SK-N-SH treated with all-trans-retinoic acid at 6 μM for 48 hours (cell line): Measurements from ENCODE around the gene CCSER1.

Experiments
- ATAC-seq: fragments of 200-7000 bp; cut with Tn5 transposase; 3 replicates; pipeline ENCODE4 v1.9.1; 2020; ENCODE audit warnings: mild to moderate bottlenecking, moderate library complexity
- ARNTL ChIP-seq: fragments of 450-650 bp; formaldehyde crosslinking; IDR thresholded peaks from 2 replicates; pipeline ENCODE4 v1.5.0; 2020; ENCODE audit warnings: low read depth, mild to moderate bottlenecking, moderate library complexity, borderline replicate concordance
- BACH2 ChIP-seq: fragments of 250-450 bp; sonication (Bioruptor Pico); IDR thresholded peaks from 2 replicates; pipeline ENCODE4 v1.9.0; 2021; ENCODE audit warnings: mild to moderate bottlenecking, borderline replicate concordance
- CSDC2 ChIP-seq: fragments of 250-450 bp; sonication (Bioruptor Pico); IDR thresholded peaks from 2 replicates; pipeline ENCODE4 v1.5.0; 2020; ENCODE audit warnings: mild to moderate bottlenecking, moderate library complexity
- ESRRG ChIP-seq: fragments of 250-450 bp; sonication (Bioruptor Pico); IDR thresholded peaks from 2 replicates; pipeline ENCODE4 v1.6.1; 2021; ENCODE audit warnings: mild to moderate bottlenecking
- GLIS3 ChIP-seq: fragments of 250-450 bp; sonication (Bioruptor Pico); IDR thresholded peaks from 2 replicates; pipeline ENCODE4 v1.5.0; 2020; ENCODE audit warnings: mild to moderate bottlenecking, moderate library complexity
- ISL1 ChIP-seq: fragments of 250-450 bp; sonication (Bioruptor Pico); IDR thresholded peaks from 2 replicates; pipeline ENCODE4 v2.1.2; 2022; ENCODE audit warnings: mild to moderate bottlenecking, moderate library complexity
- RARB ChIP-seq: fragments of 250-450 bp; sonication (Bioruptor Pico); IDR thresholded peaks from 2 replicates; pipeline ENCODE4 v1.8.0; 2021; ENCODE audit warnings: mild to moderate bottlenecking, moderate library complexity
- TOX ChIP-seq: fragments of 250-450 bp; sonication (Bioruptor Pico); IDR thresholded peaks from 2 replicates; pipeline ENCODE4 v1.8.0; 2021; ENCODE audit warnings: mild to moderate bottlenecking, moderate library complexity, borderline replicate concordance
- ZC3H10 ChIP-seq: fragments of 250-450 bp; sonication (Bioruptor Pico); IDR thresholded peaks from 2 replicates; pipeline ENCODE4 v1.5.1; 2021; ENCODE audit warnings: mild to moderate bottlenecking, moderate library complexity
- ZFP3 ChIP-seq: fragments of 250-450 bp; sonication (Bioruptor Pico); IDR thresholded peaks from 2 replicates; pipeline ENCODE4 v1.5.0; 2020; ENCODE audit warnings: mild to moderate bottlenecking, moderate library complexity
- ZFP30 ChIP-seq: fragments of 450-650 bp; formaldehyde crosslinking; IDR thresholded peaks from 2 replicates; pipeline ENCODE4 v1.5.0; 2022; ENCODE audit warnings: mild to moderate bottlenecking, moderate library complexity
- ZNF565 ChIP-seq: fragments of 450-650 bp; formaldehyde crosslinking; conservative IDR thresholded peaks from 2 replicates; pipeline ENCODE4 v1.5.0; 2020; ENCODE audit warnings: low read depth, mild to moderate bottlenecking, moderate library complexity
- ZNF70 ChIP-seq: fragments of 450-650 bp; formaldehyde crosslinking; IDR thresholded peaks from 2 replicates; pipeline ENCODE4 v1.5.0; 2020; ENCODE audit warnings: mild to moderate bottlenecking, moderate library complexity
- ZNF8 ChIP-seq: fragments of 450-650 bp; formaldehyde crosslinking; IDR thresholded peaks from 2 replicates; pipeline ENCODE4 v1.5.0; 2020; ENCODE audit warnings: mild to moderate bottlenecking, moderate library complexity
- TF ChIP-seq, protein P1 (sequence below): fragments of 250-450 bp; sonication (Bioruptor Pico); IDR thresholded peaks from 2 replicates; pipeline ENCODE4 v1.5.1; 2020; ENCODE audit warnings: low read depth, mild to moderate bottlenecking, moderate library complexity
- TF ChIP-seq, protein P2 (sequence below): fragments of 250-450 bp; sonication (Bioruptor Pico); IDR thresholded peaks from 2 replicates; pipeline ENCODE4 v1.8.0; 2021; ENCODE audit warnings: low read depth, mild to moderate bottlenecking, moderate library complexity, borderline replicate concordance
- TF ChIP-seq, protein P3 (sequence below): fragments of 250-450 bp; sonication (Bioruptor Pico); IDR thresholded peaks from 2 replicates; pipeline ENCODE4 v1.5.1; 2021; ENCODE audit warnings: mild to moderate bottlenecking, moderate library complexity
- TF ChIP-seq, protein P4 (sequence below): fragments of 250-450 bp; sonication (Bioruptor Pico); IDR thresholded peaks from 2 replicates; pipeline ENCODE4 v1.5.0; 2020; ENCODE audit warnings: mild to moderate bottlenecking, moderate library complexity

Gene CCSER1

DNA sequence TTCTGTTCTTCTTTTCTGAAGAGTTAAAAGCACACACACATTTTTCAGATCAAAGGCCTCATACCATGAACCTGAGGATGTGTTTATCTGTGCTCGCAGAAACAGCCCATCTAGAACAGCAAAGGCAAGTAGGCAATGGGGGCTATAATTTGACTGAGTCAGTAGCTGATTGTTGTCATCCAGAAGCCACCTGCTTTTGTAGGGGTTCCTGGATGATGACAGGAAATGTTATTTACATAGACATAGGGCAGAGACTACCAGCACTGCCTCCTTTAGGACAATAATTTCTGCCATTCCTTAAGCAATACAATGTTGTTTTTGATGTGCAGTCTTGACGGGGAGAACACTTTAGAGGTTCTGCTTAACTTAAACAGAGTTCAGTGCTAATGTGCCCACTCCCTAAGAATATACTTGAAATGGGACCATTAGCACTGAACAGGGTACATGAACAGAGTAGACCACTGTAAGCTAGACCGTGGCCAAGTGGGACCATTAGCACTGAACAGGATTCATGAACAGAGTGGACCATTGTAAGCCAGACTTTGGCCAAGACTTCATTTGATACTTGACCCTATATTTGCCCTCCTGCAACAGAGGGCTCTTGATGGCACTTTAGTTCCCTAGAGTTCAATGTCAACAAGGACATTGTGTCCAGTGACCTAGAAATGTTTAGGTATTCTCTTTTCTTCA lies 42.8 kb upstream of the CCSER1 start (continued):
- TF ChIP-seq, protein P1, sequence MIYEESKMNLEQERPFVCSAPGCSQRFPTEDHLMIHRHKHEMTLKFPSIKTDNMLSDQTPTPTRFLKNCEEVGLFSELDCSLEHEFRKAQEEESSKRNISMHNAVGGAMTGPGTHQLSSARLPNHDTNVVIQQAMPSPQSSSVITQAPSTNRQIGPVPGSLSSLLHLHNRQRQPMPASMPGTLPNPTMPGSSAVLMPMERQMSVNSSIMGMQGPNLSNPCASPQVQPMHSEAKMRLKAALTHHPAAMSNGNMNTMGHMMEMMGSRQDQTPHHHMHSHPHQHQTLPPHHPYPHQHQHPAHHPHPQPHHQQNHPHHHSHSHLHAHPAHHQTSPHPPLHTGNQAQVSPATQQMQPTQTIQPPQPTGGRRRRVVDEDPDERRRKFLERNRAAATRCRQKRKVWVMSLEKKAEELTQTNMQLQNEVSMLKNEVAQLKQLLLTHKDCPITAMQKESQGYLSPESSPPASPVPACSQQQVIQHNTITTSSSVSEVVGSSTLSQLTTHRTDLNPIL (CRISPR knock-in tag) = no peak
- no peak for TF ChIP-seq ZNF8 (CRISPR knock-in tag)
- no peak for TF ChIP-seq BACH2 (CRISPR knock-in tag)
- no peak for TF ChIP-seq ZFP3 (CRISPR knock-in tag)
- TF ChIP-seq, protein P2, sequence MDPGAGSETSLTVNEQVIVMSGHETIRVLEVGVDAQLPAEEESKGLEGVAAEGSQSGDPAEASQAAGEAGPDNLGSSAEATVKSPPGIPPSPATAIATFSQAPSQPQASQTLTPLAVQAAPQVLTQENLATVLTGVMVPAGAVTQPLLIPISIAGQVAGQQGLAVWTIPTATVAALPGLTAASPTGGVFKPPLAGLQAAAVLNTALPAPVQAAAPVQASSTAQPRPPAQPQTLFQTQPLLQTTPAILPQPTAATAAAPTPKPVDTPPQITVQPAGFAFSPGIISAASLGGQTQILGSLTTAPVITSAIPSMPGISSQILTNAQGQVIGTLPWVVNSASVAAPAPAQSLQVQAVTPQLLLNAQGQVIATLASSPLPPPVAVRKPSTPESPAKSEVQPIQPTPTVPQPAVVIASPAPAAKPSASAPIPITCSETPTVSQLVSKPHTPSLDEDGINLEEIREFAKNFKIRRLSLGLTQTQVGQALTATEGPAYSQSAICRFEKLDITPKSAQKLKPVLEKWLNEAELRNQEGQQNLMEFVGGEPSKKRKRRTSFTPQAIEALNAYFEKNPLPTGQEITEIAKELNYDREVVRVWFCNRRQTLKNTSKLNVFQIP (CRISPR knock-in tag) = no peak
- no peak for TF ChIP-seq ZC3H10 (CRISPR knock-in tag)
- TF ChIP-seq TOX (CRISPR knock-in tag) = no peak
- no peak for TF ChIP-seq ZNF70 (CRISPR knock-in tag)
- TF ChIP-seq ZNF565 (CRISPR knock-in tag) = no peak
- no peak for TF ChIP-seq ZFP30 (CRISPR knock-in tag)
- no peak for TF ChIP-seq ARNTL (CRISPR knock-in tag)
- TF ChIP-seq, all 23 proteins: peak for 0

DNA sequence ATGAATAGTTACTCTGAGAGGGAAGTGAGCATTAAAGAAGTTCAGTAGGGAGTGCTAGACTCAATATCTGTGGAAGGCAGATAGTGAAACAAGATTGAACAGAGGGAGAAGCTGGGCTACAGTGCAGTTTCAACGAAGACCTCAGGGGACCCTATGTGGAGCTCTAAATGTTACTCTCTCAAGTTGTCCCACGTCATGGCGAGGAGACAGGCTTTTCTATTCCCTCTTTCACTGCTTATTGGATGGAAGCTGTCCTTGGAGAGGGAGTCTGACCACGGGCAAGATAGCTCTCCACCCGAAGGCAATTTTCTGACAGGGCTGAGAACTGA lies 42.3 kb upstream of the CCSER1 start:
- no peak for ATAC-seq
- TF ChIP-seq ZNF8 (CRISPR knock-in tag) (no peak), GLIS3 (CRISPR knock-in tag) (no peak), ZFP30 (CRISPR knock-in tag) (no peak), ISL1 (CRISPR knock-in tag) (no peak), ARNTL (CRISPR knock-in tag) (no peak), ZC3H10 (CRISPR knock-in tag) (no peak)
- TF ChIP-seq, protein P3, sequence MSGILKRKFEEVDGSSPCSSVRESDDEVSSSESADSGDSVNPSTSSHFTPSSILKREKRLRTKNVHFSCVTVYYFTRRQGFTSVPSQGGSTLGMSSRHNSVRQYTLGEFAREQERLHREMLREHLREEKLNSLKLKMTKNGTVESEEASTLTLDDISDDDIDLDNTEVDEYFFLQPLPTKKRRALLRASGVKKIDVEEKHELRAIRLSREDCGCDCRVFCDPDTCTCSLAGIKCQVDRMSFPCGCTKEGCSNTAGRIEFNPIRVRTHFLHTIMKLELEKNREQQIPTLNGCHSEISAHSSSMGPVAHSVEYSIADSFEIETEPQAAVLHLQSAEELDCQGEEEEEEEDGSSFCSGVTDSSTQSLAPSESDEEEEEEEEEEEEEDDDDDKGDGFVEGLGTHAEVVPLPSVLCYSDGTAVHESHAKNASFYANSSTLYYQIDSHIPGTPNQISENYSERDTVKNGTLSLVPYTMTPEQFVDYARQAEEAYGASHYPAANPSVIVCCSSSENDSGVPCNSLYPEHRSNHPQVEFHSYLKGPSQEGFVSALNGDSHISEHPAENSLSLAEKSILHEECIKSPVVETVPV (CRISPR knock-in tag) = no peak
- TF ChIP-seq, protein P4, sequence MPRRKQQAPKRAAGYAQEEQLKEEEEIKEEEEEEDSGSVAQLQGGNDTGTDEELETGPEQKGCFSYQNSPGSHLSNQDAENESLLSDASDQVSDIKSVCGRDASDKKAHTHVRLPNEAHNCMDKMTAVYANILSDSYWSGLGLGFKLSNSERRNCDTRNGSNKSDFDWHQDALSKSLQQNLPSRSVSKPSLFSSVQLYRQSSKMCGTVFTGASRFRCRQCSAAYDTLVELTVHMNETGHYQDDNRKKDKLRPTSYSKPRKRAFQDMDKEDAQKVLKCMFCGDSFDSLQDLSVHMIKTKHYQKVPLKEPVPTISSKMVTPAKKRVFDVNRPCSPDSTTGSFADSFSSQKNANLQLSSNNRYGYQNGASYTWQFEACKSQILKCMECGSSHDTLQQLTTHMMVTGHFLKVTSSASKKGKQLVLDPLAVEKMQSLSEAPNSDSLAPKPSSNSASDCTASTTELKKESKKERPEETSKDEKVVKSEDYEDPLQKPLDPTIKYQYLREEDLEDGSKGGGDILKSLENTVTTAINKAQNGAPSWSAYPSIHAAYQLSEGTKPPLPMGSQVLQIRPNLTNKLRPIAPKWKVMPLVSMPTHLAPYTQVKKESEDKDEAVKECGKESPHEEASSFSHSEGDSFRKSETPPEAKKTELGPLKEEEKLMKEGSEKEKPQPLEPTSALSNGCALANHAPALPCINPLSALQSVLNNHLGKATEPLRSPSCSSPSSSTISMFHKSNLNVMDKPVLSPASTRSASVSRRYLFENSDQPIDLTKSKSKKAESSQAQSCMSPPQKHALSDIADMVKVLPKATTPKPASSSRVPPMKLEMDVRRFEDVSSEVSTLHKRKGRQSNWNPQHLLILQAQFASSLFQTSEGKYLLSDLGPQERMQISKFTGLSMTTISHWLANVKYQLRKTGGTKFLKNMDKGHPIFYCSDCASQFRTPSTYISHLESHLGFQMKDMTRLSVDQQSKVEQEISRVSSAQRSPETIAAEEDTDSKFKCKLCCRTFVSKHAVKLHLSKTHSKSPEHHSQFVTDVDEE (CRISPR knock-in tag) = no peak
- TF ChIP-seq, protein P1 (CRISPR knock-in tag) = no peak
- TF ChIP-seq, all 23 proteins: peak for 0

DNA sequence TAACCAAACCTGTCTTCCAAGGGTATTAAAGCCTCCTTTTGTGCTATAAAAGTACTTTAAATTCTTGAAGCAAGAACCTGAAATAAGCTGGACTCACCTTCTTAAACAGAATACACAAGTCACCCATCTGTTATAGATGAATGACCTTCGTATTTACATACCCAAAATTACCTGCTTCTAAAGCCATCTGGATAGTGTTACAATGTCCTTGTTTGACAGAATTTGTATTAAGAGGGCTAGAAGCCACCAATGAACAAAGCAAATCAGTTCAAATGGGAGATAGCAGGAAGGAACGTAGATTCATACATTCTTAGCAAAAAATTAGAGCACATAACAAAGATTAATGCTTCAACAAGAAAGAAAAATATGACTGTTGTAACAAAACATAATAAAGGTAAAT lies 33.7 kb upstream of the CCSER1 start:
- ATAC-seq = no peak
- TF ChIP-seq ZC3H10 (CRISPR knock-in tag) = no peak
- TF ChIP-seq ISL1 (CRISPR knock-in tag) = no peak
- TF ChIP-seq ZNF70 (CRISPR knock-in tag) = no peak
- TF ChIP-seq, all 23 proteins: peak for 0

DNA sequence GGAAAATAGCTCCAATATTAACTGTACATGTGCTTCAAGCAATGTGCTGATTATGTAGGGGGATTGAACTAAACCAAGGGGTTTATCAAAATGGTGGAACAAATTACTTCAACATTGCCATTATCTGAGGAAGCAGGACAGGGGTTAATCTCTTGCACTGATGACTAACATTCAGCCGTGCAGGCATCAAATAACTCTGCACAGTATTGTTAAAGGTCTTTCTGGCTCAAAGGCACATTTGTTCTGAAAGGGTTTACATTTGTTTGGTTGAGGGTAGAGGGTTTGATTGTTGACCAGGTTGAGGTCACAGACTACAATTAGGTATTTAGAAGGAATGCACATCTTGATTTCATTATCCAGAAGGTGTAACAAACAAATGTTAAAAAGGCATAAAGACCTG lies 32.2 kb upstream of the CCSER1 start:
- TF ChIP-seq CSDC2 (CRISPR knock-in tag) (no peak), RARB (CRISPR knock-in tag) (no peak), ESRRG (CRISPR knock-in tag) (no peak)
- TF ChIP-seq, protein P4 (CRISPR knock-in tag) = no peak

More for the DNA sequence above, 32.2 kb upstream of the CCSER1 start:
- no peak for ATAC-seq
